GM12873 (cell line): ENCODE measurements around the gene SLC15A5.

Experiments
- CTCF ChIP-seq: IDR thresholded peaks from 2 replicates; pipeline ENCODE4 v1.5.1; 2012; ENCODE audit warnings: low read depth, mild to moderate bottlenecking, moderate library complexity, low read length, control low read depth; ENCODE audit not compliant: insufficient read depth; ENCODE audit errors: missing control alignments

Gene SLC15A5

GRCh38 chr12:16291032-16291431 lies 13.5 kb upstream of the SLC15A5 start:
- no peak for TF ChIP-seq CTCF

DNA sequence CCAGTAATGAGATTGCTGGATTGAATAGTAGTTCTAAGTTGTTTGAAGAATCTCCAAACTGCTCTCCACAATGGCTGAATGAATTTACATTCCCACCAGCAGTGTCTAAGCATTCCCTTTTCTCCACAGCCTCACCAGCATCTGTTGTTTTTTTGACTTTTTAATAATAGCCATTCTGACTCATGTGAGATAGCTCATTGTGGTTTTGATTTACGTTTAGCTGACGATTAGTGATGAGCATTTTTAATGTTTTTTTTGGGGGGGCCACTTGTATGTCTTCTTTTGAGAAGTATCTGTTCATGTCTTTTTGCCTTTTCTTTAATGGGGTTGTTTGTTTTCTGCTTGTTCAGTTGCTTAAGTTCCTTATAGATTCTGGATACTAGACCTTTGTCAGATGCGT lies 8.1 kb upstream of the SLC15A5 start:
- TF ChIP-seq CTCF: no peak

DNA sequence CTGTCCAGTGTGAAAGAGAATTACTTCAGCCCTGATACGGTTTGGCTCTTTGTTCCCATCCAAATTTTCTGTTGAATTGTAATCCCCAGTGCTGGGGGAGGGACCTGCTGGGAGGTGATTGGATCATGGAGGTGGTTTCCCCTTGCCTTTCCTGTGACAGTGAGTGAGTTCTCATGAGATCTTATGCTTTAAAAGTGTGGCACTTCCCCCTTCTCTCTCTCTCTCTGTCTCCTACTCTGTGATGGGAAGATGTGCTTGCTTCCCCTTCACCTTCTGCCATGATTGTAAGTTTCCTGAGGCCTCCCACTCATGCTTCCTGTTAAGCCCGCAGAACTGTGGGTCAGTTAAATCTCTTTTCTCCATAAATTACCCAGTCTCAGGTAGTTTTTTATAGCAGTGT lies 5.5 kb upstream of the SLC15A5 start:
- no peak for TF ChIP-seq CTCF

DNA sequence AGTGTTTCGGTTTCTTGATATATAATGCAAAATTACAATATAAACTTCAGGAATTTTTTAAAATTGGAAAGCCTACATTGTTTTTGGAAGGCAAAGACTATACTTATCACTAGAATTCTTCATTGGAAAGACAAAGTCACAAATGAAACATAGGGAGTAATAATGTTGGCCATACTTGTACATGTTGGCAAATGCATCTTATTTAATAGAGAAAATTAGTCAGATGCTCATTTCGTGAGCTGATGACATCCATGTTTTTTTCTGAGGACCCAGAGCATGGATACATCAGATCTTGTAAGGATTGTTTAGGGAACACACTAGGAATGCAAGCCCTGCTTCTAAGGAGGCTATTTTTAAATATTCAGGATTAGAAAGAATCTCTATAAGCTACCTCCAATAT lies 4.6 kb upstream of the SLC15A5 start:
- TF ChIP-seq CTCF: no peak

- TF ChIP-seq CTCF: no peak
Observed at GRCh38 chr12:16281157-16281556, 3.7 kb upstream of the SLC15A5 start.

GRCh38 chr12:16272222-16272621 lies 5.3 kb downstream of the SLC15A5 start:
- TF ChIP-seq CTCF: no peak

- no peak for TF ChIP-seq CTCF
Observed at GRCh38 chr12:16271062-16271461, 6.4 kb downstream of the SLC15A5 start.

- no peak for TF ChIP-seq CTCF
Observed at GRCh38 chr12:16269946-16270345, 7.5 kb downstream of the SLC15A5 start.
